IMR-90 (cell line): ENCODE measurements around the gene NTM. TPM values are rescaled to one million over a fixed set of nuclear protein-coding genes. Genes with fewer than 3 reads are reported as not detected.

ENCODE experiments used
- ATAC-seq: fragments of 200-7000 bp; cut with Tn5 transposase; 2 replicates; pipeline ENCODE4 v1.9.1; 2020; ENCODE audit warnings: low read depth, mild to moderate bottlenecking, moderate library complexity
- BruUV-seq: library from RNA; stranded (reverse); fragments of 400-500 nt; replicated peaks from 2 replicates; lab custom pipeline; 2021; lab: Mats Ljungman, UMichigan
- CTCF ChIA-PET: fragments of 300-600 bp; formaldehyde crosslinking; extraction: SDS; loops from one replicate; lab custom pipeline; 2021; ENCODE audit warnings: antibody characterized with exemption; lab: Yijun Ruan, JAX
- POLR2A ChIA-PET: fragments of 300-600 bp; sonication (Branson Sonifier 250); formaldehyde crosslinking; loops from one replicate; lab custom pipeline; 2022; ENCODE audit warnings: antibody characterized with exemption; ENCODE audit not compliant: unreplicated experiment; lab: Charles Lee
- DNase-seq: peaks from one replicate; pipeline ENCODE4 v3.0.0; 2013
- H2AFZ ChIP-seq: replicated peaks from 2 replicates; pipeline ENCODE3; 2013; ENCODE audit warnings: low read length, mild to moderate bottlenecking; ENCODE audit not compliant: poor library complexity
- H2AK5ac ChIP-seq: 2 replicates; pipeline ENCODE4 v1.6.1; 2013; ENCODE audit warnings: low read depth, low read length, inconsistent platforms
- H2AK9ac ChIP-seq: replicated peaks from 2 replicates; pipeline ENCODE3; 2013; ENCODE audit warnings: mild to moderate bottlenecking, low read depth, low read length, moderate library complexity; ENCODE audit not compliant: poor library complexity
- H2BK120ac ChIP-seq: 2 replicates; pipeline ENCODE4 v1.6.1; 2013; ENCODE audit warnings: low read depth, low read length, inconsistent platforms
- H2BK15ac ChIP-seq: 3 replicates; pipeline ENCODE4 v1.6.1; 2013; ENCODE audit warnings: low read depth, low read length, inconsistent platforms
- H2BK20ac ChIP-seq: 2 replicates; pipeline ENCODE4 v1.6.1; 2013; ENCODE audit warnings: low read depth, mild to moderate bottlenecking, inconsistent platforms, low read length, moderate library complexity
- H2BK5ac ChIP-seq: 2 replicates; pipeline ENCODE4 v1.6.1; 2013; ENCODE audit warnings: mild to moderate bottlenecking, low read depth, low read length, inconsistent platforms; ENCODE audit not compliant: poor library complexity, severe bottlenecking
- H3K14ac ChIP-seq: replicated peaks from 2 replicates; pipeline ENCODE4 v1.6.1; 2013; ENCODE audit warnings: low read depth, low read length, inconsistent platforms
- H3K18ac ChIP-seq: 2 replicates; pipeline ENCODE4 v1.6.1; 2013; ENCODE audit warnings: low read depth, low read length, control low read depth
- H3K23ac ChIP-seq: 2 replicates; pipeline ENCODE4 v1.6.1; 2013; ENCODE audit warnings: low read depth, low read length, inconsistent platforms
- H3K27ac ChIP-seq: 2 replicates; pipeline ENCODE4 v1.5.1; 2013; ENCODE audit warnings: mild to moderate bottlenecking, control low read depth, low read length; ENCODE audit not compliant: insufficient read depth
- H3K27me3 ChIP-seq: 2 replicates; pipeline ENCODE4 v1.6.1; 2013; ENCODE audit warnings: low read length; ENCODE audit not compliant: control insufficient read depth, insufficient read depth
- H3K36me3 ChIP-seq: 2 replicates; pipeline ENCODE4 v1.6.1; 2013; ENCODE audit warnings: low read length, mixed read lengths; ENCODE audit not compliant: control insufficient read depth, insufficient read depth
- H3K4ac ChIP-seq: 2 replicates; pipeline ENCODE4 v1.6.1; 2013; ENCODE audit warnings: low read depth, low read length, inconsistent platforms
- H3K4me1 ChIP-seq: 2 replicates; pipeline ENCODE4 v1.6.1; 2013; ENCODE audit warnings: low read length, mixed read lengths; ENCODE audit not compliant: control insufficient read depth, insufficient read depth
- H3K4me2 ChIP-seq: 2 replicates; pipeline ENCODE4 v1.6.1; 2013; ENCODE audit warnings: low read depth, mild to moderate bottlenecking, control low read depth, low read length, moderate library complexity
- H3K4me3 ChIP-seq: 2 replicates; pipeline ENCODE4 v1.5.1; 2013; ENCODE audit warnings: low read depth, mild to moderate bottlenecking, control low read depth, low read length, moderate library complexity; ENCODE audit not compliant: insufficient read depth
- H3K56ac ChIP-seq: 2 replicates; pipeline ENCODE4 v1.6.1; 2013; ENCODE audit warnings: low read length, inconsistent platforms; ENCODE audit not compliant: insufficient read depth; ENCODE audit errors: extremely low read depth
- H3K79me1 ChIP-seq, 2 experiments: 2 replicates each; pipeline ENCODE4 v1.6.1; 2013; ENCODE audit warnings: low read length in 2 of 2, inconsistent platforms in 1 of 2, low read depth in 1 of 2
- H3K9ac ChIP-seq: 2 replicates; pipeline ENCODE4 v1.6.1; 2013; ENCODE audit warnings: low read depth, low read length, control low read depth
- H3K9me1 ChIP-seq: 2 replicates; pipeline ENCODE4 v1.6.1; 2013; ENCODE audit warnings: low read length, inconsistent platforms; ENCODE audit not compliant: insufficient read depth
- H3K9me3 ChIP-seq: 2 replicates; pipeline ENCODE4 v1.6.1; 2013; ENCODE audit warnings: low read length; ENCODE audit not compliant: control insufficient read depth, insufficient read depth
- H4K20me1 ChIP-seq: 2 replicates; pipeline ENCODE4 v1.6.1; 2013; ENCODE audit warnings: low read length, inconsistent platforms; ENCODE audit not compliant: insufficient read depth
- H4K5ac ChIP-seq: 2 replicates; pipeline ENCODE4 v1.6.1; 2013; ENCODE audit warnings: mild to moderate bottlenecking, low read depth, low read length, control low read depth
- H4K8ac ChIP-seq, 2 experiments: 2 replicates each; pipeline ENCODE4 v1.6.1; 2013; ENCODE audit warnings: low read depth in 2 of 2, low read length in 2 of 2, control low read depth in 1 of 2, inconsistent platforms in 1 of 2
- H4K91ac ChIP-seq: 2 replicates; pipeline ENCODE4 v1.6.1; 2013; ENCODE audit warnings: low read depth, low read length, inconsistent platforms; ENCODE audit not compliant: insufficient read depth
- BHLHE40 ChIP-seq: fragments of 150-350 bp; IDR thresholded peaks from 2 replicates; pipeline ENCODE4 v1.6.1; 2016; ENCODE audit warnings: mild to moderate bottlenecking, low read depth, low read length
- CEBPB ChIP-seq: IDR thresholded peaks from 2 replicates; pipeline ENCODE4 v1.6.1; 2012; ENCODE audit warnings: low read depth, low read length, improper control_type of control experiment
- CHD1 ChIP-seq: IDR thresholded peaks from 2 replicates; pipeline ENCODE4 v1.6.1; 2012; ENCODE audit warnings: low read depth, low read length, improper control_type of control experiment
- ELK1 ChIP-seq: fragments of 150-350 bp; IDR thresholded peaks from 2 replicates; pipeline ENCODE4 v1.6.1; 2016; ENCODE audit warnings: low read depth, mild to moderate bottlenecking, low read length, moderate library complexity, borderline replicate concordance
- FOS ChIP-seq: fragments of 150-350 bp; IDR thresholded peaks from 2 replicates; pipeline ENCODE4 v1.6.1; 2016; ENCODE audit warnings: low read depth, low read length
- MAFK ChIP-seq: IDR thresholded peaks from 2 replicates; pipeline ENCODE4 v1.6.1; 2012; ENCODE audit warnings: low read depth, low read length, improper control_type of control experiment
- MAZ ChIP-seq: IDR thresholded peaks from 2 replicates; pipeline ENCODE4 v1.6.1; 2012; ENCODE audit warnings: low read depth, mild to moderate bottlenecking, low read length, improper control_type of control experiment, moderate library complexity, borderline replicate concordance
- MXI1 ChIP-seq: IDR thresholded peaks from 2 replicates; pipeline ENCODE4 v1.6.1; 2012; ENCODE audit warnings: low read depth, mild to moderate bottlenecking, low read length, moderate library complexity, borderline replicate concordance
- NFE2L2 ChIP-seq: fragments of 150-350 bp; IDR thresholded peaks from 2 replicates; pipeline ENCODE4 v1.6.1; 2016; ENCODE audit warnings: low read depth, mild to moderate bottlenecking, low read length
- POLR2A ChIP-seq: IDR thresholded peaks from 2 replicates; pipeline ENCODE4 v1.6.1; 2012; ENCODE audit warnings: mild to moderate bottlenecking, low read depth, low read length
- RAD21 ChIP-seq: IDR thresholded peaks from 2 replicates; pipeline ENCODE4 v1.6.1; 2012; ENCODE audit warnings: low read length, improper control_type of control experiment
- RCOR1 ChIP-seq: IDR thresholded peaks from 2 replicates; pipeline ENCODE4 v1.6.1; 2012; ENCODE audit warnings: mild to moderate bottlenecking, low read length, improper control_type of control experiment; ENCODE audit not compliant: insufficient replicate concordance
- RFX5 ChIP-seq: IDR thresholded peaks from 2 replicates; pipeline ENCODE4 v1.8.0; 2012; ENCODE audit warnings: low read depth, mild to moderate bottlenecking, low read length, moderate library complexity
- SMC3 ChIP-seq: fragments of 150-350 bp; IDR thresholded peaks from 2 replicates; pipeline ENCODE4 v1.6.1; 2016; ENCODE audit warnings: low read depth, mild to moderate bottlenecking, antibody characterized with exemption, low read length, moderate library complexity
- USF2 ChIP-seq: fragments of 150-350 bp; IDR thresholded peaks from 2 replicates; pipeline ENCODE4 v1.6.1; 2017; ENCODE audit warnings: mild to moderate bottlenecking, antibody characterized with exemption, low read length, low read depth
- WGBS, 2 experiments: methylation state at CpG; one replicate each; pipeline versions ENCODE4 v1.1.5 to v1.1.7; 2013; ENCODE audit warnings: missing lambda C conversion rate in 2 of 2; ENCODE audit not compliant: insufficient read length in 1 of 2; ENCODE audit errors: extremely low coverage in 2 of 2; 5-methylcytosine and 5-hydroxymethylcytosine counted together
- dilution Hi-C: fragments of 300-500 bp; cut with HindIII; formaldehyde crosslinking; loops from one replicate; pipeline ENCODE4 v1.14.3; 2018; ENCODE audit warnings: low sequenced_read_pairs; ENCODE audit not compliant: unreplicated experiment
- in situ Hi-C: fragments of 300-500 bp; cut with MboI; formaldehyde crosslinking; loops from 3 replicates; pipeline ENCODE4 v1.14.3; 2019; ENCODE audit warnings: low sequenced_read_pairs, inconsistent platforms, mixed read lengths
- intact Hi-C: fragments of 100-400 bp; cut with micrococcal nuclease; formaldehyde crosslinking; loops from 2 replicates; pipeline ENCODE4 v1.10.0; 2022
- polyA plus RNA-seq, 3 experiments: library from polyadenylated mRNA; depleted of rRNA; stranded (reverse); fragments of >200 nt; gene quantifications; 2 replicates each; pipeline ENCODE4 v1.2.3, GENCODE V29; 2012; ENCODE audit warnings: low replicate concordance in 1 of 3
- total RNA-seq: library from RNA; depleted of rRNA; stranded (reverse); fragments of >200 nt; gene quantifications from 2 replicates; pipeline ENCODE4 v1.2.3, GENCODE V29; 2012
- TF ChIP-seq, protein P1 (sequence below): conservative IDR thresholded peaks from 2 replicates; pipeline ENCODE4 v1.5.1; 2012; ENCODE audit warnings: mild to moderate bottlenecking, low read depth, low read length, improper control_type of control experiment

Gene NTM
- total and polyA plus RNA-seq, 2 of the 4 experiments (the other 2 are of a cell fraction), result 19.5 to 25.5 TPM

DNA sequence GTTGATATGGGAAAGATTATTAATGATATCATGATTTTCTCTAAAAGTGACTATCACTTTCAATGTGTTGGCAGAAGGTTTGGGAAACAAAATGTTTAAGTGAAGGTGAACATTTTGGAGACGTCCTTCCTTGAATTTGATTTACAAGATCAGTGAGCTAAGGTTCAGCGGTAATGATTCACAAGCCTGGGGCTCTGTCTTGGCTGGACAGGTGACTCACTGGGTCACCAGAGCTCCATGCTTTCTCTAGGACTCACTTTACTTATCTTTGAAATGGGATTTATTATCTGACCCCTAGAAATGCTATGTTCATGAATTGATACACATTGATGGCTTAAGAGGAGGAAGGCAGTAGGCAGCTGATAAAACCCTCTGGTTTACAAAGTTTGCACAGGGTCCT lies 437.5 kb downstream of the NTM start:
- ChIA-PET CTCF (no interaction called here), POLR2A (no interaction called here)
- no peak overlapping the region for H3K27ac ChIP-seq
- H2AK5ac ChIP-seq, result no peak overlapping the region
- H4K5ac ChIP-seq, result no peak overlapping the region
- no peak overlapping the region for H2BK120ac ChIP-seq
- intact Hi-C loops (no loop called here), dilution Hi-C loops (no loop called here), in situ Hi-C loops (no loop called here)
- H4K20me1 ChIP-seq, result no peaks in the 10 kb centered on the region
- no peak overlapping the region for H2BK15ac ChIP-seq
- no peaks in the 10 kb centered on the region for H3K36me3 ChIP-seq
- no peak overlapping the region for H3K18ac ChIP-seq
- no peak overlapping the region for H3K23ac ChIP-seq
- no peak overlapping the region for H3K9ac ChIP-seq
- DNase-seq (no peak), ATAC-seq (no peak)
- no peak overlapping the region for H4K91ac ChIP-seq
- H3K4me2 ChIP-seq, result no peak overlapping the region
- H3K79me1 ChIP-seq, result no peaks in the 10 kb centered on the region
- TF ChIP-seq CHD1 (no peak), FOS (no peak), MAZ (no peak), MXI1 (no peak), RCOR1 (no peak), RFX5 (no peak), CEBPB (no peak), SMC3 (no peak), ELK1 (no peak), POLR2A (no peak), RAD21 (no peak), USF2 (no peak), MAFK (no peak), NFE2L2 (no peak), BHLHE40 (no peak)
- TF ChIP-seq, protein P1, sequence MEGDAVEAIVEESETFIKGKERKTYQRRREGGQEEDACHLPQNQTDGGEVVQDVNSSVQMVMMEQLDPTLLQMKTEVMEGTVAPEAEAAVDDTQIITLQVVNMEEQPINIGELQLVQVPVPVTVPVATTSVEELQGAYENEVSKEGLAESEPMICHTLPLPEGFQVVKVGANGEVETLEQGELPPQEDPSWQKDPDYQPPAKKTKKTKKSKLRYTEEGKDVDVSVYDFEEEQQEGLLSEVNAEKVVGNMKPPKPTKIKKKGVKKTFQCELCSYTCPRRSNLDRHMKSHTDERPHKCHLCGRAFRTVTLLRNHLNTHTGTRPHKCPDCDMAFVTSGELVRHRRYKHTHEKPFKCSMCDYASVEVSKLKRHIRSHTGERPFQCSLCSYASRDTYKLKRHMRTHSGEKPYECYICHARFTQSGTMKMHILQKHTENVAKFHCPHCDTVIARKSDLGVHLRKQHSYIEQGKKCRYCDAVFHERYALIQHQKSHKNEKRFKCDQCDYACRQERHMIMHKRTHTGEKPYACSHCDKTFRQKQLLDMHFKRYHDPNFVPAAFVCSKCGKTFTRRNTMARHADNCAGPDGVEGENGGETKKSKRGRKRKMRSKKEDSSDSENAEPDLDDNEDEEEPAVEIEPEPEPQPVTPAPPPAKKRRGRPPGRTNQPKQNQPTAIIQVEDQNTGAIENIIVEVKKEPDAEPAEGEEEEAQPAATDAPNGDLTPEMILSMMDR, result no peak
- no peak overlapping the region for H2AK9ac ChIP-seq
- H2AFZ ChIP-seq, result no peak overlapping the region
- H4K8ac ChIP-seq, result no peak overlapping the region
- H3K4me3 ChIP-seq, result no peak overlapping the region
- H3K14ac ChIP-seq, result no peak overlapping the region
- no peak overlapping the region for H2BK20ac ChIP-seq
- no peak overlapping the region for H3K56ac ChIP-seq
- no peaks in the 10 kb centered on the region for H3K4me1 ChIP-seq
- no peaks in the 10 kb centered on the region for H3K9me3 ChIP-seq
- BruUV-seq, result no TSS peak
- WGBS, 2 experiments, result no CpG with 5 or more reads among the region's 2 CpGs
- no peak overlapping the region for H3K4ac ChIP-seq
- peaks cover 42% of the 10 kb centered on the region for H3K27me3 ChIP-seq
- H3K9me1 ChIP-seq, result no peaks in the 10 kb centered on the region
- no peak overlapping the region for H2BK5ac ChIP-seq
